ENCODE data around the gene ADGRG6. TPM values are rescaled to one million over a fixed set of nuclear protein-coding genes. Genes with fewer than 3 reads are reported as not detected.
"Not testable (repeated sequence)": the region's sequence is repeated elsewhere in the genome, so short reads cannot be mapped to it uniquely, and the experiment has no call there.

ADGRG6 gene
- total RNA-seq, 1 experiment from 2014 or later, result 98.7 TPM

- Mint-ChIP-seq H3K27me3 (ENCODE audit: insufficient read depth, unreplicated experiment) (no peaks in the 10 kb centered on the region), H3K27ac (ENCODE audit: unreplicated experiment) (no peak overlapping the region), H3K9me3 (ENCODE audit: unreplicated experiment) (peaks cover 12% of the 10 kb centered on the region), H3K4me3 (ENCODE audit: unreplicated experiment) (no peak overlapping the region), H3K36me3 (ENCODE audit: insufficient read depth, unreplicated experiment) (peaks cover 7% of the 10 kb centered on the region), H3K4me1 (ENCODE audit: low read depth, unreplicated experiment) (peaks cover 36% of the 10 kb centered on the region)
- H3K4me1 ChIP-seq, result peaks cover 30% of the 10 kb centered on the region
- H3K9me3 ChIP-seq, result no peaks in the 10 kb centered on the region
- H3K27me3 ChIP-seq (replicated peaks; ENCODE audit: control insufficient read depth, insufficient read depth, low read length), result no peaks in the 10 kb centered on the region
- TF ChIP-seq CTCF (IDR thresholded peaks at IDR 0.05; ENCODE audit: insufficient read depth in 1 of 2, low read depth in 1 of 2, low read length in 1 of 2, severe bottlenecking in 1 of 2, unreplicated experiment in 1 of 2), result no peak
- H3K36me3 ChIP-seq (ENCODE audit: control insufficient read depth, insufficient read depth, low read length), result no peaks in the 10 kb centered on the region
- no peak overlapping the region for H3K4me3 ChIP-seq (ENCODE audit: low read depth, low read length)
- POLR2A ChIA-PET, result no interaction called here
- intact Hi-C loops (cut with micrococcal nuclease; ENCODE audit: unreplicated experiment), result no loop called here
- CTCF ChIA-PET, result no interaction called here
- DNase-seq, result no peak
- BruUV-seq (replicated peaks), result no TSS peak
These were observed 20.9 kb upstream of the ADGRG6 start for GRCh38 chr6:142280927-142281326.

- H3K27ac Mint-ChIP-seq (ENCODE audit: unreplicated experiment); H3K9me3 Mint-ChIP-seq (ENCODE audit: unreplicated experiment); H3K27me3 Mint-ChIP-seq (ENCODE audit: insufficient read depth, unreplicated experiment); H3K9me3 ChIP-seq; H3K4me3 ChIP-seq (ENCODE audit: low read depth, low read length); H3K36me3 ChIP-seq (ENCODE audit: control insufficient read depth, insufficient read depth, low read length); POLR2A ChIA-PET; H3K4me3 Mint-ChIP-seq (ENCODE audit: unreplicated experiment); H3K36me3 Mint-ChIP-seq (ENCODE audit: insufficient read depth, unreplicated experiment); BruUV-seq (replicated peaks); H3K27me3 ChIP-seq (replicated peaks; ENCODE audit: control insufficient read depth, insufficient read depth, low read length); intact Hi-C loops (cut with micrococcal nuclease; ENCODE audit: unreplicated experiment); CTCF ChIA-PET; DNase-seq: not testable (repeated sequence)
- peaks cover 29% of the 10 kb centered on the region for H3K4me1 Mint-ChIP-seq (ENCODE audit: low read depth, unreplicated experiment)
- peaks cover 24% of the 10 kb centered on the region for H3K4me1 ChIP-seq
These were observed 18.7 kb upstream of the ADGRG6 start for GRCh38 chr6:142283138-142283537.

- Mint-ChIP-seq H3K36me3 (ENCODE audit: insufficient read depth, unreplicated experiment) (peaks cover 7% of the 10 kb centered on the region), H3K9me3 (ENCODE audit: unreplicated experiment) (no peaks in the 10 kb centered on the region), H3K4me1 (ENCODE audit: low read depth, unreplicated experiment) (peaks cover 16% of the 10 kb centered on the region), H3K27ac (ENCODE audit: unreplicated experiment) (no peak overlapping the region), H3K4me3 (ENCODE audit: unreplicated experiment) (no peak overlapping the region), H3K27me3 (ENCODE audit: insufficient read depth, unreplicated experiment) (no peaks in the 10 kb centered on the region)
- Histone ChIP-seq H3K9me3 (no peaks in the 10 kb centered on the region), H3K4me1 (peaks cover 12% of the 10 kb centered on the region), H3K27me3 (replicated peaks; ENCODE audit: control insufficient read depth, insufficient read depth, low read length) (no peaks in the 10 kb centered on the region), H3K4me3 (ENCODE audit: low read depth, low read length) (no peak overlapping the region), H3K36me3 (ENCODE audit: control insufficient read depth, insufficient read depth, low read length) (no peaks in the 10 kb centered on the region)
- CTCF ChIA-PET, result no interaction called here
- no peak for TF ChIP-seq CTCF (IDR thresholded peaks at IDR 0.05; ENCODE audit: insufficient read depth in 1 of 2, low read depth in 1 of 2, low read length in 1 of 2, severe bottlenecking in 1 of 2, unreplicated experiment in 1 of 2)
- POLR2A ChIA-PET, result no interaction called here
- no peak for DNase-seq
- intact Hi-C loops (cut with micrococcal nuclease; ENCODE audit: unreplicated experiment), result no loop called here
- no TSS peak for BruUV-seq (replicated peaks)
These were observed 17.4 kb upstream of the ADGRG6 start for GRCh38 chr6:142284419-142284818.

All from Caco-2 (cell line).